ENCODE measurements around the gene TRMT2B. TPM values are rescaled to one million over a fixed set of nuclear protein-coding genes. Genes with fewer than 3 reads are reported as not detected.

Gene TRMT2B, protein sequence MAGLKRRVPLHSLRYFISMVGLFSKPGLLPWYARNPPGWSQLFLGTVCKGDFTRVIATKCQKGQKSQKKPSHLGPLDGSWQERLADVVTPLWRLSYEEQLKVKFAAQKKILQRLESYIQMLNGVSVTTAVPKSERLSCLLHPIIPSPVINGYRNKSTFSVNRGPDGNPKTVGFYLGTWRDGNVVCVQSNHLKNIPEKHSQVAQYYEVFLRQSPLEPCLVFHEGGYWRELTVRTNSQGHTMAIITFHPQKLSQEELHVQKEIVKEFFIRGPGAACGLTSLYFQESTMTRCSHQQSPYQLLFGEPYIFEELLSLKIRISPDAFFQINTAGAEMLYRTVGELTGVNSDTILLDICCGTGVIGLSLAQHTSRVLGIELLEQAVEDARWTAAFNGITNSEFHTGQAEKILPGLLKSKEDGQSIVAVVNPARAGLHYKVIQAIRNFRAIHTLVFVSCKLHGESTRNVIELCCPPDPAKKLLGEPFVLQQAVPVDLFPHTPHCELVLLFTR
- total RNA-seq (2022; extraction: Qiagen RNA extraction; ENCODE audit: low read depth), result 13.8 to 17.9 TPM (median 16.5 TPM) in 5 replicates

DNA sequence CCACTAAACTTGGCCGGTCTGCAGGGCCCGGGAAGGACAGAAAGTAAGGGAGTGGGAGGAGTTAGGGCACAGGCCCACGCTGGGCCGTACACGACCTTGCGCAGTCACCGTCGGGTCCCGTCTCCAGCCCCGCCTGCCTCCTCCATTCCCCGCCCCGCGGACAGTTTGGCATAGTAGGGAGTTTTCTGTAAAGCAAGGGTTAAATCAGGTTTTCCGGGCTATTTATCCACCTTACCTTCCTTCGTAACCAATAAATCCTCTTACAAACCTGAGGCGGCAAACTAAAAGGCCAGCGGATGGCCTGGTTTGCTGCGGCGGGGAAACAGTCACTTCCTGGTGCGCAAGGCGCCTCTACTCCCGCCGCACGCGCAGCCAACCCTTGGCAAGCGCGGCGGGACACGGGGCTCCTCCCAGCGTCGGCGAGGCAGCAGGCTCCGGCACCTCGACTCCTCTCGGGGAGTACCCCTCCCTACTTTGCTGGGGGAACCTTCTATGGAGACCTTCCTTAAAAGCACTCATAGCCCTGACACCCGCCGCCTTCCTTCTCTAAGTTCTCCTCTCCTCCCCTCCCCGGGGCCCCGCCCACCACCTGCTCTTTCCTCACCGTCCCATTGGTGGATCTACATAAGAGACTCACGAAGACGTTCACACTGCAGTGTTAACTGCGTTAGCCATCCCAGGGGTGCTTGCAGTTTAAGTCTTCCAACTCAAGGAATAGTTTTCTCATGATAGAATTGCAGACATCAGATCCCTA lies at the start of gene TRMT2B:
TRMT2B (minus strand) TSS at position 563 of the 754 bp plus-strand sequence. CDS start 9,822 bp downstream, outside the sequence.

DNA sequence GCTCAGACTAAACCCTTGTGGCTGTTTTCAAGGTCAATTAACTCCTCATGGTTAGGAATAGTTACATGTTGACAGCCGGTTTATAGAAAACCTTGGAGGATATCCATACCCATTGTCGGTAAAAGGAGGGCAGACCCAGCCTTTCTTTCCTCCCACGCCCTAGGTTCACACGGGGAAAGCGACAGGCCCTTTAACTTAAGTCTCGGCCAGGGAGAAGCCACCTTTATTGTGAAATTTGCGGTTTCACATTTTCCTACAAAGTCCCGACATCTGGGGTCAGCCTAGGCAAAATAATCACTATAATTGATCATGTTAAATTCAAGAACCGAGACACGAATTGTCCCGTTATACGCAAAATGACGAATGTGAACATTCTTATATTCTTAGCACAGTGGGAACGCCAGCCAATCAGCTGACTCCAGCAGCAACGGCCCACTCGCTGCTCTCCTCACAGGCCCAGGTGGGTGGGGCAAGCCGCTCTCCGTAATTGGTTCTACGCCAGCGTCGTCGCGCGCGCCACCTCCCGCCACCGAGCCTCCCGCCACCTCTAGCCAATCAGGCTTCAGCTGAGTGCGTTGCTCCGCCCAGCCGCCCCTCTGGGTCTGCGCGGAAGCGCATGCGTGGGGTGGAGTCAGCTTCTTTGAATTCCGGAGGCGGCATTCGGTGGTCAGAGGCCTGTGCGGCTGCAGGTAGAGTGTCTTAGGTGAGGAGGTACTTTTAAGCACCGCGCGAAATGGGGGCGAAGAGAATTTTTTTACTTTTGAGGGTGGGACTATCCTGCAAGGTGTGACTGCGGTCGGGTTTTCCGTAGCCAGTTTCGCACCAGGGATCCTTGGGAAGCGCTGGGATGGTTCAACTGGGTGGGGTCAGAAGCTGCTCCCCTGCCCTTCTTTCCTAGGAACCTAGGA lies 45.9 kb upstream of the TRMT2B start, which contains the start of gene CENPI:
CENPI (plus strand) TSS at position 659 of the 908 bp plus-strand sequence. CDS start 2,867 bp downstream, outside the sequence.

GRCh38 chrX:101078716-101079598 lies 27.0 kb upstream of the TRMT2B start, which contains the start of gene TMEM35A:
Gene TMEM35A (plus strand): TSS chrX:101078879. CDS start chrX:101079003, 124 bp downstream.

GRCh38 chrX:100969408-100969807 lies 82.5 kb downstream of the TRMT2B start, which contains the start of gene ARL13A:
Gene ARL13A (plus strand): TSS chrX:100969708. CDS start chrX:100973690, 3,982 bp downstream.

Other genes with a start within 250 kb of the TRMT2B start
- gene CSTF2, start 231.7 kb downstream of the TRMT2B start, total RNA-seq (2022; extraction: Qiagen RNA extraction; ENCODE audit: low read depth), result 32.9 to 35.6 TPM (median 34.1 TPM) in 5 replicates
- gene NOX1, start 177.8 kb downstream of the TRMT2B start, total RNA-seq (2022; extraction: Qiagen RNA extraction; ENCODE audit: low read depth), result 0.10 to 0.17 TPM (median 0.11 TPM) in 3 of 5 replicates, not detected in the others
- gene XKRX, start 123.2 kb downstream of the TRMT2B start, total RNA-seq (2022; extraction: Qiagen RNA extraction; ENCODE audit: low read depth), result 0.17 to 0.29 TPM (median 0.25 TPM) in 5 replicates
- gene ARL13A, start 82.4 kb downstream of the TRMT2B start, total RNA-seq (2022; extraction: Qiagen RNA extraction; ENCODE audit: low read depth), result 0.07 to 0.29 TPM (median 0.15 TPM) in 3 of 5 replicates, not detected in the others
- not detected in 5 replicates for gene TMEM35A, start 26.8 kb upstream of the TRMT2B start, total RNA-seq (2022; extraction: Qiagen RNA extraction; ENCODE audit: low read depth)
- gene CENPI, start 46.1 kb upstream of the TRMT2B start, total RNA-seq (2022; extraction: Qiagen RNA extraction; ENCODE audit: low read depth), result 8.9 to 14.7 TPM (median 13.2 TPM) in 5 replicates
- gene DRP2, start 167.7 kb upstream of the TRMT2B start, total RNA-seq (2022; extraction: Qiagen RNA extraction; ENCODE audit: low read depth), result 0.09 to 0.34 TPM (median 0.25 TPM) in 5 replicates
- 0.08 to 0.15 TPM (median 0.13 TPM) in 5 replicates for gene TAF7L, start 239.2 kb upstream of the TRMT2B start, total RNA-seq (2022; extraction: Qiagen RNA extraction; ENCODE audit: low read depth)

Measured in A549 treated with DMSO at 1 μM for 4 hours (cell line).